ENCODE data around the gene SMPD4.
"Not testable (repeated sequence)": the region's sequence is repeated elsewhere in the genome, so short reads cannot be mapped to it uniquely, and the experiment has no call there.

The SMPD4 gene

GRCh38 chr2:130159376-130159775, 22.0 kb downstream of the SMPD4 start:
- DNase-seq (ENCODE audit: low spot score) = not testable (repeated sequence)

GRCh38 chr2:130158631-130159030, 22.8 kb downstream of the SMPD4 start:
- no peak for DNase-seq (ENCODE audit: low spot score)

- DNase-seq (ENCODE audit: low spot score) = not testable (repeated sequence)
Observed at GRCh38 chr2:130157825-130158514, 23.4 kb downstream of the SMPD4 start.

- not testable (repeated sequence) for DNase-seq (ENCODE audit: low spot score)
Observed at GRCh38 chr2:130157354-130157753, 24.0 kb downstream of the SMPD4 start.

DNA sequence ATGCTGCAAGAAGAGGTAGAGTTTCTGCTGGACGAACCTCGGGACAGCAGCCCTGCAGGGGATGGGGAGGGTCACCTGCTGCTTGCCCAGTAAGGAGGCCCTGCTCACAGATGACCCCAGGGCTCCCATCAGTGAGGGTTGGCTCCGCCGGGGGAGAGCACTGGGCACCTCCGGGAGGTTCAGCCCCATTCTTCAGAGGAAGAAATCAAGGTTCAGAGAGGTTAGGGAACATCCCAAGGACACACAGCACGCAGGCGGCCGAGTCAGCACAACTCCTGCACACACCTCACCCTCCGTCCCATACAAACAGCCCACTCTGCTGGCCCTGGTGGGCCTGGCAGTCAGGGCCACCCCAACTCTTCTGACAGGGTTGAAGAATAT, 24.8 kb downstream of the SMPD4 start:
- DNase-seq (ENCODE audit: low spot score) = no peak

- DNase-seq (ENCODE audit: low spot score) = peak; percentile 26
Observed at GRCh38 chr2:130155956-130156623, 25.3 kb downstream of the SMPD4 start.

DNA sequence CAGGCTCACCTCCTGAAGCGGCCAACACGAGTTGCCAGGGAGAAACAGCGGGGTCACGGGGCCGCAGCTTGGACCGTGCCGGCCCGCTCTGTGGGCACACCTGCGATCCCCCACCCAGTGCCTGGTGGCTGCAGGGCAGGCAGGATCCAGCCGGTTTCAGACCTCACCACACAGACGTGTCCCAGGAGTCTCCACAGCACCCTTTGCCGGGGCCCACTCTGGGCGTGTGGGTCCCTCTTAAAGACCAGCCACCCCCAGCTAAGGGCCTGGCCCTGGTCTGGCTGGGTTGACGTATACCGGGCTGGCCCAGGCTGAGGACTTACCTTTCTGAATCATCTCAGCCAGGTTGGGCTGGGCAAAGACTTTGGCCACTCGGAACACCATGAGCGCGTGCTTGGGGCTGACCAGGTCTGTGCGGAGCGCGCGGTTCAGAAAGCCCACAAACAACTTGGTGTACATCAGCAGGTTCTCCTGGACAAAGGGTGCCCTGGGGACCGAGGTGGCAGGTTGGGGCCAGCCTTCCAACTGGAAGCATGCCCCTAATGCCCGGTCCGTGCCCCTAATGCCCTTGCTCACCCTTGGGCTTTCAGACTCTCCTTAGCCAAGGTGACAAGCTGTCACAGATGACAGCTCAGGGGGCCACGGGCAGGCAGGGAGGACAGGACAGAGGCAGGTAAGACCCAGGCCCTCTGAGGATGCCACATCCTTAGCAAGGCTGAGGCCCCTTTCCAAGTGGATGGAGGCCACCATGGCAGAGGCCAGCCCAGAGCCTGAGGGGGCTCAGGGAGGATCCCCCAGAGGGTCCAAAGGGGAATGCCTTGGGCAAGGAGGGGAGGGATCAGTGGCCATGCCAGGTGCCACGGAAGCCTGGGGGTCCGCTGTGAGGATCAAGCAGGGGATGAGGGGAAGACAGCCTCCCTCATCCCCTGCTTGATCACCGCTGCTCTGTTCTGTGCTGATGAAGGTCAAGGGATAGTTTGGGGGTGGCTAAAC, 26.3 kb downstream of the SMPD4 start:
- no peak for DNase-seq (ENCODE audit: low spot score)

GRCh38 chr2:130154423-130154770, 27.0 kb downstream of the SMPD4 start:
- not testable (repeated sequence) for DNase-seq (ENCODE audit: low spot score)

DNA sequence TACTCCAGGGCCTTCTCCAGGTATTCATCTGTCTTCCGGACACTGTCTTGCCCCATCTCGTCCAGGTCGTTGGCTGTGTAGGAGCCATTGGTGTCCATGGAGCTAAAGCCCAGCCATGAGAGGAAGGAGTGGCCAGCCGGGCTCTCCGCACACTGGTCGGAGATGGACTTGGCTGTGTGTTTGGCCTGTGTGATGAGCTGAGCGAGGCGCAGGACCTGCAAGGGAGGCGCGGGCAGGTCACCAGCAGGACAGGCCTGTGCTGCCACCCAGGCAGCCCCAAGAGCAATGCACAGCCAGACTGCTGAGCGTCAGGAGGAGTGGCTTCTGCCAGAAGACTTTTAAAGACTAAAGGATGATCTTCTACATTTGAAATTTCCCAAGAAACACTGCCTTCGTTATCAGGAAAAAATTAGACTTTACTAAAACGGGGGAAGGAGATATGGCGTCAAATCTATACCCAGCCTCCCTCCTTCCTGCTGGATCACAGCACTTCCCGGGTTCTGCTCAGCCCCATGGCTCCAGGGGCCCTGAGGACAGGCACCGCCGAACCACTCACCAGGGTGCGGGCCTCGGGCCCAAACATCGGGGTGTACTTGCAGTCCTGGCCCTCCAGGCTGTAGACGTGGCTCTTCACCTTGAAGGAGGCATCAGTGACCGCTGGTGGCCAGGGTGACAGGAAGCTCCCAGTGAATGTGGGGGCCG, 27.5 kb downstream of the SMPD4 start:
- DNase-seq (ENCODE audit: low spot score) = not testable (repeated sequence)

DNA sequence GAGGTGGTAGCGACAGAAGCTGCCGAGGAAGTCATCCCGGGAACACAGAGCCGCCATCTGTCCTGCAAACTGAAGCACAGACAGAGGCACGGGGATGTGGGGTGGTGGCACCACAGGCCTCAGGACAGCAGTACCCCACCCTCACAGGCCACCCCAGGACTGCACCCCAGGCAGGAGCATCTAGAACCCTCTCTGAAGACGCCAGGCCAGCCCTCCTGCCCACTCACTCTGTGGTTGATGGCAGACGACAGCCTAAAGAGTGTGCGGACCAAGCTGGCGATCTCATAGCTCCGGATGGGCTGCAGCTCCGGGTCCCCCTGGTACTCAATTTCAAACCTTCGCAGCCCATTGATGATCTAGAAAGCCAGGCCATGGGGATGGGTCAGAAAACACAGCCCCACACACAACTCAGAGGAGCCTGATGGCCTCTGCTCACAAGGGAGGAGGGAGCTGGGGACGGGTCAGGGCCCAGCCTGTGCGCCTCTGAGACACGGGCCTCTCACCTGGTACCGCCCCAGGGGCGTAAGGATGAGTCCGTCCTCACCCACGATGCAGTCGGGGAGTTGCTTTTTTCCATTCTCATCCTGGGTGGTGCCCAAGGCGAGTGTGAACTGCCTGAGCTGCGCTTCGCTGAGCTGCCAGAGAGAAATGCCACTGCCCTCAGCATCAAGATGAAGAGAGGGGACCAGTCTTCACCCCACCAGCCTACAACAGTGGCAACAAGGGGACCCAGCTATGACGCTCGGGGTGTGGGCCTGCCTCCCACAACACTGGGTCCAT, 28.4 kb downstream of the SMPD4 start:
- no peak for DNase-seq (ENCODE audit: low spot score)

GRCh38 chr2:130152136-130152815, 29.1 kb downstream of the SMPD4 start:
- DNase-seq (ENCODE audit: low spot score) = not testable (repeated sequence)

GRCh38 chr2:130151145-130151512, 30.3 kb downstream of the SMPD4 start:
- not testable (repeated sequence) for DNase-seq (ENCODE audit: low spot score)

GRCh38 chr2:130150181-130151144, 30.9 kb downstream of the SMPD4 start:
- DNase-seq (ENCODE audit: low spot score) = no peak

DNA sequence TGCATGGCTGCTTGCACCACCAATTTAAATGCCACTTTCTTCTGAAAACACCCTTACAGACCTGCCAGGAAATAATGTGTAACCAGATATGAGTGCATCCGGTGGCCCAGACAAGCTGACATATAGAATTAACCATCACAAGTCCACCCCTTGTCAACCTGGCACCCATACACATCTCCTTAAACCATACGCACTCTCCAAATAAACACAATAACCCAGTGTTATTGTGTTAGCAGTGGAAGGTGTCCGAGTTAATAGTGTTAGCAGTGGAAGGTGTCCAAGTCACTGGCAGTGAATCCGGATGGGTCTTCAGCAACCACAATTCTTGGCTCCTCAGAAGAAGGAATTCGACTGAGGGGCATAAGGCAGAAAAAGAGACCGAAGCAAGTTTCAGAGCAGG, 32.9 kb downstream of the SMPD4 start:
- DNase-seq (ENCODE audit: low spot score) = not testable (repeated sequence)

GRCh38 chr2:130145006-130145414, 36.4 kb downstream of the SMPD4 start, which contains the start of gene CCDC74B:
Gene CCDC74B (minus strand): TSS chr2:130145112. CDS start chr2:130144996, 116 bp downstream.
- DNase-seq (ENCODE audit: low spot score) = not testable (repeated sequence)

GRCh38 chr2:130143266-130144039, 37.9 kb downstream of the SMPD4 start:
- not testable (repeated sequence) for DNase-seq (ENCODE audit: low spot score)

DNA sequence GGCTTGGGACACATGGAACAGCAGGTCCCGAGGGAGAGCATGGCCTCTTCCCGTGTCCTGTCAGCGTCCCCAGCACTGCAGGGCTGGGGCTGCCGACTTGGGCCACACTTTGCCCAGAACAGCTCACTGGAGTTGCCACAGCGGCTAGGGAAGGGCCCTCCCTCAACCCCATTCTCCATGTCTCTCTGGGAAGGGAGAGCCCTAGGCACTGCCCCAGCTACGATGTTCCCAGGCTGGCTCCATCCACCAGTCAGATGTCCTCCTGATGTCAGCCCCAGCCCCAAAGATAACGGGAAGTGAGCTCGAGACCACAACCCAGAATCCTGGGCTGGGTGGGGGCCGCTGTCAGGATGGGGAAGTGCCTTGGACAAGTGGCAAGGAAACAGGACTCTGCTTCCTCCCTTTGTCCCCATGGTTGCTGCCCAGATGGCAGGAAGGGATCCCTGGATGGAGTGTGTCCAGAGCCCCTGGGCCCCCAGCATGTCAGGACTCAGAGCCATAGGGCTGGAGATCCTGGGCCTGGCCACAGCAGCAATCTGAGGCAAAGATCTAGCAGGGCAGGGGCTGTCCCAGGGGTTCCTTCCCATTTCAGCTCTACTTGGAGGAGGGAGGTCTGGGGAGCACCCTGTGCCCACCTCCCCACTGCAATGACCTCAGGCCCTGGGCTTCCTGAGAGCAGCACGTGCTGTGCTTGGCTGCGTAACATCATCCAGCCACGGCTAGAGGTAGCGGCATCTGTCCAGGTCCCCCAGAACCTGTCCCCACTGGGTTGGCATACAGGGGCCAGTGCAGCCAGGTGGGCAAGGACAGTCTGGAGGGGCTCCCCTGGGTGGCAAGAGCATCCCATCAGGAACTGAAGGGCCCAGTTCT, 38.8 kb downstream of the SMPD4 start:
- DNase-seq (ENCODE audit: low spot score) = not testable (repeated sequence)
